CD1c-positive myeloid dendritic cell (primary cell): Measurements from ENCODE around the gene SARNP.
A peak's percentile ranks its signal among the peaks of the same experiment; 100 is the strongest.

Experiments
- DNase-seq: peaks from one replicate; pipeline ENCODE4 v3.0.0-alpha.2; 2016; ENCODE audit errors: extremely low spot score

The SARNP gene

DNA sequence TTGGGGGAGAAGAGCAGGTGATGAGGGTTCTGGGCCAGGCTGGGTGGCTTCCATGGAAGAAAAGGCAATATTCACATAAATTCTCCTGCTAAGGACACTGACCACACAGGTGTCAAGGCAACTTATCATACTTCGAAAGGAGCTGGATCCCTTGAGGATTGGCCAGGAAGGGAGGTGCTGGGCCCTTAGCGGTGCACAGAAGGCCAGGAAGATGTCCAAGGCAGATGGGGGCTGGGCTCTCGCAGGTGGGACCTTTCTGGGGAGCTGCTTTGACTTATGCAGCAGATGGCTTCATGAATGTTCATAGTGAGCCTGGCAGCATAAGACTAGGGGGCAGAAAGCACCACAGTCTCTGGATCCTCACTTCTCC is 92.6 kb downstream of the SARNP start:
- DNase-seq: no peak

DNA sequence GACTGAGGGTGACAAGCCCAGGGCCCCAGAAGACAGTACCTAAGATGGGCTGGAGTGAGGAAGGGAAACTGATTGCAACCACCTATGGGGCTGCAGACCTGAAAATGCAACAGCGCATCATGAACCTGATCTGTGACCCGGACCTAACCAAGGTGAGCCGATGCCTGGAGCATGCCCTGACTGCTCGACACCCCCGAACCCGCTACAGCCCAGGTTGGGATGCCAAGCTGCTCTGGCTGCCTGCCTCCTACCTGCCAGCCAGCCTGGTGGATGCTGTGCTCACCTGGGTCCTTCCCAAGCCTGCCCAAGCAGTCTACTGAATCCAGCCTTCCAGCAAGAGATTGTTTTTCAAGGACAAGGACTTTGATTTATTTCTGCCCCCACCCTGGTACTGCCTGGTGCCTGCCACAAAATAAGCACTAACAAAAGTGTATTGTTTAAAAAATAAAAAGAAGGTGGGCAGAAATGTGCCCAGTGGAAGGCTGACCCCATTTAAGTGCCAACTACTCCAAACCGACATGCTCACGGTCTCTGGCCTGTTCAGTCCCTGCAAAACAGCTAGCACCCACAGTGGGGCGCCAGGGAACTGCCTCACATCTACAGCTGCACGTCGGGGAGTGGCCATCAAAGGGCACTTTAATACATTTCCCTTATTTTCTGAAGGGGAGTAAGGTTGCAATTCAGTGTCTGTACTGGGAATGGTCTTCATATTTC is 93.1 kb downstream of the SARNP start:
- DNase-seq: peak; percentile 81

DNA sequence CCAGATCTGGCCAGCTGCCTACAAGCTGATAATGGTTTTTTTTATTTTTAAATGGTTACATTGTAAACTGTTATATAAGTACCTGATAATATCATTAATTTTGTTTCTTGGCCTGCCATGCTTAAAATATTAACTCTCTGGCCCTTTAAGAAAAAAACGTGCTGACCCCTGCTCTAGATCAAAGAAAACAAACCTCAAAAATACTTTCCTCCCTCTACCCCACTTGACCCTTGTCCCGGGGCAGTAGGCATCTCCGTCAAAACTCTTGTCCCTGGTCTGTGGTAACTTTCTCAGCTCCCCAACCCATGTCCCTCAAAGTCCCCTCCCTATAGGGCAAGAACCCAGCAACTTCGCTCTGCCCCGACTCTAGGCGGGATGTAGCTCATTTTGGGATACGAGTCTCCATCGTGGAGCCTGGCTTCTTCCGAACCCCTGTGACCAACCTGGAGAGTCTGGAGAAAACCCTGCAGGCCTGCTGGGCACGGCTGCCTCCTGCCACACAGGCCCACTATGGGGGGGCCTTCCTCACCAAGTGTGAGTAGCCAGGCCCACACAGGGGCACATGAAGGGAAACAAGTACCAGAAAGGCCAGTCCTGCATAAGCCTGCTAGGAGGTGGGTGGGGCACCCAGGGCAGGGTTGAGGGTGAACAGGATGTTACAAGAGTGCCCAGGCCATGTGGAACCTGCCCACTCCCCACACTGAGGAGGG is 93.9 kb downstream of the SARNP start:
- DNase-seq: no peak

DNA sequence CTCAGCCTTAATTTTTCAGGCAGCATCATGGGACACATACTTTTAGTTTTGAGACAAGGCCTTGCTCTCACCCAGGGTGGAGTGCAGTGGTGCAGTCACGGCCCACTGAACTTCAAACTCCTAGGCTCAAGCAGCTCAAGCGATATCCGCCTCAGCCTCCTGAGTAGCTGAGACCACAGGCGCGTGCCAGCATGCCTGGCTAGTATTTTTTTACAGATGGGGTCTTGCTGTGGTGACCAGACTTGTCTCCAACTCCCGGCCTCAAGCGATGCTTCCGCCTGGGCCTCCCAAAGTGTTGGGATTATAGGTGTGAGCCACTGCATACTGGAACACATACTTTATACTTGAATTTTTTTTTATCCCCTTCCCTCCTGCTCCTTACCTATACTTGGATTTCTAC is 94.6 kb downstream of the SARNP start:
- DNase-seq: no peak

DNA sequence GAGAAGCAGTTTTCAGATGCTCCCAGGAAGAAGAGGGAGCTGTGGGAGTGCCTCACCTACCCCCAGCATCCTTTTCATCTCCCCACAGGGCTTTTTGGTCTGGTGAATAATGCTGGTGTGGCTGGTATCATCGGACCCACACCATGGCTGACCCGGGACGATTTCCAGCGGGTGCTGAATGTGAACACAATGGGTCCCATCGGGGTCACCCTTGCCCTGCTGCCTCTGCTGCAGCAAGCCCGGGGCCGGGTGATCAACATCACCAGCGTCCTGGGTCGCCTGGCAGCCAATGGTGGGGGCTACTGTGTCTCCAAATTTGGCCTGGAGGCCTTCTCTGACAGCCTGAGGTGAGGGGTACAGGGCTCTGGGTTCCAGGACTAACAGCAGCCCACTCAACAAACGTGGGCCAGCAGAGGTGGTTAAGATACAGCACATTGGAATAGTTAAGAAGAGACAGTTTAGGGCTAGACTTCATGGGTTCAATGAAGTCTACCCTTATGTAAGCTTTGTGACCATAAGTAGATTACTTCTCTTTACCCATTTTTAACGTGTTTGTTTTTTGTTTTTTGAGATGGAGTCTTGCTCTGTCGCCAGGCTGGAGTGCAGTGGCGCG is 95.8 kb downstream of the SARNP start:
- DNase-seq: no peak

DNA sequence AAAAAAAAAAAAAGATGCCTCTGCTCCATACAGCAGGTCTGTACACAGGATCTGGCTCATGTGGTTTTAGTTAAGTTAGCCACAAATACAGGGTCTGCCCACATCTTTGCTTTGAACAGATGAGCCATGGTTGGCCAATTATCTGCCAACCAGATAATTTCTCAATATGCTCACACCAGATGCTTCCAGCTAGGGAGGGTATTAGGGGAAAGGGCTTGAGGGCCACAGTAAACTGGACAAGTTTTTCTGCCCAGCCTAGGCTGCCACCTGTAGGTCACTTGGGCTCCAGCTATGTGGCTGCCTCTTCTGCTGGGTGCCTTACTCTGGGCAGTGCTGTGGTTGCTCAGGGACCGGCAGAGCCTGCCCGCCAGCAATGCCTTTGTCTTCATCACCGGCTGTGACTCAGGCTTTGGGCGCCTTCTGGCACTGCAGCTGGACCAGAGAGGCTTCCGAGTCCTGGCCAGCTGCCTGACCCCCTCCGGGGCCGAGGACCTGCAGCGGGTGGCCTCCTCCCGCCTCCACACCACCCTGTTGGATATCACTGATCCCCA is 96.6 kb downstream of the SARNP start:
- DNase-seq: peak; percentile 77

DNA sequence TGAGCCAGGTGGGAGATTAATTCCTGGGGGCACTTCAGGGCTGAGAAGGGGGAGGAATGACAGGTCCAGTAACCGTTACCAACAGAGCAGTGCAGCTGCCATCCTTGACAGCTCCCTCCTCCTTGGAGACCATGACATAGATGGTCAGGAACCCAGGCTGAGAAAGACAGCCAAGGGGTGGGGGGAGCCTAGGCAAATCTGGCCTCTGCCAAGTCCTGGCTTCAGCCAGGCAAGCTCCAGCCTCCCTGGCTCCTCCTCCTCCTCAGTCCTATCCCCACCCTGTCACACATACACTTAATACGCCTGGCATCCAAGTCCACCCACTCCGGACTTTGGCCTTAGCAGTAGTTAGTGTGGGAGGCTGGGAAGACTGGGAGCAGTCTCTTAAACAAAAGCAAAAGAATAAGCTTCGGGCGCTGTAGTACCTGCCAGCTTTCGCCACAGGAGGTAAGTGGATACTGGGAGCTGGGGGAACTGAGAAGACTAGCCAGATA is 97.4 kb downstream of the SARNP start, which contains the start of gene RDH5:
TSS of gene RDH5 (plus strand) at position 323 of the 494 bp plus-strand sequence. CDS start 792 bp downstream, outside the sequence.
- DNase-seq: no peak

DNA sequence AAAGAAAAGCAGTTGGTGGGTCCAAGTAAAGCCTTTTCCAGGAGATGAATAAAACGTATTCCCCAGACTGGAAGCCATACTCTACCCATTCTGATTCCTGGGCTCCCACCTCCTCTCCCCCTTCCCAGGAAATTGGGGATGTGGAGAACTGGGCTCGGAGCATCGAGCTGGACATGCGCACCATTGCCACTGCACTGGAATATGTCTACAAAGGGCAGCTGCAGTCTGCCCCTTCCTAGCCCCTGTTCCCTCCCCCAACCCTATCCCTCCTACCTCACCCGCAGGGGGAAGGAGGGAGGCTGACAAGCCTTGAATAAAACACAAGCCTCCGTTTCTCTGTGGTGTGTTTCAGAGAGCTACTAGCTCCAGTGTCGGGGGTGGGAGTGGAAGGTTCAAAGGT is 98.2 kb downstream of the SARNP start:
- DNase-seq: no peak

DNA sequence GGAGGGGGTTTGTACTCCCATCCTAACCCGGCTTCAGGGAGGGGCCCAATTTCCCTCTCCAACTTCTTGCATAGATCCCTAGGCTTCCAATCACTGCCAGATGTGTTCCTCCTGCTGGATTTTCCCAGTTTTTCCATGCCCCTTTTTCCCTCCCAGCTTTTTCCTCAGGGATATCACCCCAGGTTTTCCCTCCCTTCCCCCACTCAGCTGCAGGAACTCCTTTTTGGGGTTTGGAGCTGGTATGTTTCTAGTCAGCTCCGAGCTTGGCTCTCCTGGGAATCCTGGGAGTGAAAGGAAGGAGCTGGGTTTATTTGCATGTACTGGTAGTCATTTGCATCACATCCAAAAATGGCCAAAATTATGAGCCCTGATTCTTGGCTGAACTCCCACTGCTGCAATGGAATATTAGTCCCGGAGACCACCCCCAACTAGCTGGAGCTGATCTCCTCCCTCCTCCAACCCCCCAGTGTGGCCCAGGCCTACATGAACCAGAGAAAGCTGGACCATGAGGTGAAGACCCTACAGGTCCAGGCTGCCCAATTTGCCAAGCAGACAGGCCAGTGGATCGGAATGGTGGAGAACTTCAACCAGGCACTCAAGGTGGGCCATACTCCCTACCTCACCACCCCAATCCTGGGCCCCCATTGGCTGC is 98.8 kb downstream of the SARNP start:
- no peak for DNase-seq

DNA sequence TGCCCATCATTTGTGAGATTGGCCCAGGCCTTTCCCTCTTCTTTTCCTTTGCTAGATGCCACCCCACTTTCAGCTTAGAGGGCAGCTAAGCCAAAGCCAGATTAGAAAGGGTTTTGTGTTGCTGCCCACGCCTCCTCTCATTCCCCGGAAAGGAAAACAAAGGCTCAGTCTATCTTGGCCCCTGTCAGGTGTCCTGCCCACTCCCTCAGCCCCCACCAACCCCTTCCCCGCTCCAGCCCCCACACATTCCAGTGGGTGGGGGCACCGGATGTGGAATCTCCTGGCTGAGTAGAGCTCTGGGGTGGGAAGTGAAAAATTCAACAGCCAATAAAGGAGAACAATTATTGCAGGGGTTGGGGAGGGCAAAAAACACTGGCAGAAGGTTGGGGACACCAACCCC is 99.5 kb downstream of the SARNP start:
- no peak for DNase-seq

DNA sequence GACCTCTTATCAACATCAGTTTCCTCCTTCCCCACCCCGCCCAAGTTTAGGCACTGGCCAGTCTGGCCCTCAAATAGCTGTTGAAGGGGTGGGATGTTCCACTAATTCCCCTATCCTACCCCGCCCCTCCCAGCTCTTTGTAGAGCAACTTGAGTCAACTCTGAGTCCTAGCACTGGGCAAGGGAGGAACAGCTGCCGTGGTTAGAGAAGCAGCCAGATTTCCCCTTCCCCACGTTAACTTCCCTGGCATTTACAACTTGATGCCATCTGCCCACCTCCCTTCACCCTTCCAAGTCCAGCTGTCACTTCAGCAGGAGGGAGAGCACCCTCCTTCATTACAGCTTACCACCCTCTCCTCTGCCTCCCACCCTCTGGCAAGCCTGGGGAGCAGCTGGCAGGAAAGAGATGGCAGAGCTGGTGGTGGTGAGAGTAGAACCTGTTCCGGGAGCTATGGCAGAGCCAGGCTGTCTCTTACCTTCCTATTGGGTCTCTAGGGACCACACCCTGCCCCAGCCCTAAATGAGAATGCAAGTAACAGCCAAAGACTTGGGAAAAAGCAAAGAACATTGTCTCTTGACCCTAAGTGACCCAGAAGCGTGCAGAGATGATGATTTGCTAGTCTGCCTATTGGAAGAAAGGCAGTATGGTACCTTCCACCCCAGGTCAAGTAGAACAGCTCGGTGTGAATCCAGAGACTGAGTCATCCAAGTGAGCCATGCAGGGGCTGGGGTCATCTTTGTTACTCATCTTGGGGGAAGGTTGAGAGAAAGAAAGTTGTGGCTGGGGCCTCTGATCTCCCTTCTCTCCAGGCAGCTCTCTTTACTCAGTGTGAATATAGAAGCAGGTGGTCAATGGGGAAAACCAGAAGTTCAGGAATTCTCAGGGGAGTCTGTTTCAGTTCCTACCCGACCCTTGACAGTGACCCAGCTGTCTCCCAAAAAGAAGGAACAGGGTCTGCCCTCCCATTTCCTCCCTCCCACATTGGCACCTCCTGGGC is 100.2 kb downstream of the SARNP start:
- DNase-seq: peak; percentile 61

DNA sequence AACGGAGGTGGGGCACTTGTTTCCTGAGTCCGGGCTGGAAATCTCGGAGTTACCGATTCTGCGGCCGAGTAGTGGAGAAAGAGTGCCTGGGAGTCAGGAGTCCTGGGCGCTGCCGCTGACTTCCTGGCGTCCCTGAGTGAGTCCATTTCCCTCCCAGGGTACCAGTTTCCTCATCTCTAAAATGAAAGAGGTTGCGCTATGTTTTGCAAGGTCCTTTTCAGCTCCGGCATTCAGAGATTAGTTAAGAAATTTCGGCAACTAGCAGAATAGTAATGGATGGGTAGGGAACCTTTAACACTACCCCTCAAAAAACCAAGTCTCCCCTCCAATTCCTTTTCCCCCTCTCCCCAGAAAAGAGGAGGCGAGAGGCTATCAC is 101.0 kb downstream of the SARNP start:
- DNase-seq: no peak

DNA sequence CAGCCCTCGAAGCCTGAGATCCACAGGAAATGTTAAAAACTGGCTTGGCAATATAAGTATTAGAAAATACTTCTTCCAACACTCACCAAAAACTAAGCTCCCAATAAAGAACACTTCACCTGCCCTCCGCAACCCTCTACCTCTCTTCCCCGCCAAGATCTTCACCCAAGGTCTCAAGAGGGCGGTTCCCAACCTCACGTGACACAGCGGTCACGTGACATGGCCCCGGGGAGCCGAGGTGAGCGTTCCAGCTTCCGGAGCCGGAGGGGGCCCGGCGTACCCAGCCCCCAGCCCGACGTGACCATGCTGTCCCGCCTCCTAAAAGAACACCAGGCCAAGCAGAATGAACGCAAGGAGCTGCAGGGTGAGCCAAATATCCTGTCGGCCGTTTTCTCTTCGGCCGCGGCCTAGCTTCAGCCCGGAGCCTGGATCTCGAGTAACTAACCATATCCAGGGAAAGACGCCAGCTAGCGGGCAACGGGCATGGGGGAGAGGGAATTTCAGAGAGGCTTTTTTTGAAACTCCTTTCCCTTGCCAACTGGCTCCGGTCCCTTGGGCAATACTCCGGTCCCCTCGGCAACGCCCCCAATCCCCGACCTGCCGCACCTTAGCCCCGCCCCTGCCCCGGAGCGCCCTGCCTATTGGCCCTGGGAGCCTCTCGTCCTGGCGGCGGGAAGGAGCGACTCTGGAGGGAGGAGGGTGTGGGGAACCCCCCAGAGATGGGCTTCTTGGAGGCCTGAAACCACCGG is 101.5 kb downstream of the SARNP start, which contains the start of gene BLOC1S1:
TSS of gene BLOC1S1 (plus strand) at position 214 of the 749 bp plus-strand sequence. CDS start at position 220, 6 bp downstream.
- peak; percentile 87 for DNase-seq

DNA sequence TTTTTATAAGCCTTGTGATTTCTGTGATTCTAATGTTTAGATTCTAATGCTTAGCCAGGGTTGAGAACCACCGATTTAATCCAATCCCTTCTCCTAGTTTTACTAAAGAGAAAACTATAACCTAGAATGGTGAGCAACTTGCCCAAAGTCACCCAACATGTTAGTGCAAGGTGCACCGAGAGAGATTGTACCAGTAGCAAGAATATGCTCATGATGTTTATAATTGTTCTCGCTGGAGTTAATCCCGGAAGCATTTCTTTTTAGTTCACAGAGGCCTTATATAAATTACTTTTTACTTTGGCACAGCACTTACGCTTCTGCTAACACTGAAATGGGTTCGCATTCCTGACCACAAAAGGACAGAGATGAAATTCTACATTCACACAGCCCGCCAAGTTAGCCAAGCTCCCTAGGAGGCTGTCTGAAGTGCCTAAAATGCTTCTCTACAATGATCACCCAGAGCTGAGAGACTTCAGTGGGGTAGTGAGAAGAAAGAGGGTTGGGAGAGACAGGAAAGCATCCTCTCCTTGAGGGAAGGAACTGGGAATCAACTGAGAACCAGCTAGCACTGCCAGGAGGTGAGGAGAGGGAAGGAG is 102.3 kb downstream of the SARNP start:
- DNase-seq: no peak

DNA sequence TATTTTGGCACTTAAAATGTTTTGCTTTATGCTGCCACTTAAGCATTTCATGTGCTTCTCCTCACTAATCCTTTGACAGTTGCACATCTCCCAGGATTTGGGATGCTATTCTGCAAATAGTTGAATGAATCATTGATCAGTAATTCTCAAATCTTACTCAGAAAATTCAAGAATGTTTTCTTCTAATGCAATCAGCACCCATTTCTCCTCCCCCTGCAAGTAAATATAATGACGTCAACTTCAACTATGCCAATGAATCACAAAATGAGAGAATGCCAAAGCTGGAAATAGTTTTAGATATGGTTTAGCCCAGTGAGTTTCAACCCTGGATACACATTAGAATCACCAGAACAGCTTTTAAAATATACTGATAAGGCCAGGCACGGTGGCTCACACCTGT is 103.8 kb downstream of the SARNP start:
- DNase-seq: no peak

DNA sequence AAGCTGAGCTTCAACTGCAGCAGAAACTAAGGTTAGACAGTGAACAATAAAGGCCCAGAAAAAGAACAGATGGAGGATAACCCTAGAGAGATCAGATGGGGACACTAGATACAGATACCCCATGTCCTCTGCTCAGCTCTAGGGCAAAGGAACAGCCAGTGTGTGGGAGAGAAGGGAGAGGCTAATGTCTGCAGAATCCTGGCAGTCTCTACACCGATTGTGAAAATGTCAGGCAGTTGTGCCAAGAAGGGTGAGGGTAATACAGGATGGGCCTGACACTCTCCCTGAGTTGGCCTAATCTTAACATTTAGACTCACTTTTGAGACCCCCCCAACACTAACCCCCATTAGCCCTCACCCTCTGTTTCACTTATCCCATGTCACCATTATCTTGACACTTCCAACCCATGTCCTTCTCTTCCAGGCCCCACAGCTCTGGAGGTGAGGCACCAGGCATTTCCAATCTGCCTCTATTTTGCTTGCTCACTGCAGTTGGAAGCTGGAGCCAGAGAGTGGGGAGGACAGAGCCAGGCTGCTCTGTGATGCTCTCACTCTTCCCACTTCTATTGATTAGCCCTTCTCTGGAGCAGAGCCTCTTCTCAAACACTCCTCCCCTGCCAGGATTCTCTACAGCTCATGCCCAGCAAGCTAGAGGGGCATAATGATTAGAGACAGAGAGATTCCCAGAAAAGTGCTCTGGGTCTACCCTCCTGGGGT is 104.7 kb downstream of the SARNP start:
- no peak for DNase-seq

DNA sequence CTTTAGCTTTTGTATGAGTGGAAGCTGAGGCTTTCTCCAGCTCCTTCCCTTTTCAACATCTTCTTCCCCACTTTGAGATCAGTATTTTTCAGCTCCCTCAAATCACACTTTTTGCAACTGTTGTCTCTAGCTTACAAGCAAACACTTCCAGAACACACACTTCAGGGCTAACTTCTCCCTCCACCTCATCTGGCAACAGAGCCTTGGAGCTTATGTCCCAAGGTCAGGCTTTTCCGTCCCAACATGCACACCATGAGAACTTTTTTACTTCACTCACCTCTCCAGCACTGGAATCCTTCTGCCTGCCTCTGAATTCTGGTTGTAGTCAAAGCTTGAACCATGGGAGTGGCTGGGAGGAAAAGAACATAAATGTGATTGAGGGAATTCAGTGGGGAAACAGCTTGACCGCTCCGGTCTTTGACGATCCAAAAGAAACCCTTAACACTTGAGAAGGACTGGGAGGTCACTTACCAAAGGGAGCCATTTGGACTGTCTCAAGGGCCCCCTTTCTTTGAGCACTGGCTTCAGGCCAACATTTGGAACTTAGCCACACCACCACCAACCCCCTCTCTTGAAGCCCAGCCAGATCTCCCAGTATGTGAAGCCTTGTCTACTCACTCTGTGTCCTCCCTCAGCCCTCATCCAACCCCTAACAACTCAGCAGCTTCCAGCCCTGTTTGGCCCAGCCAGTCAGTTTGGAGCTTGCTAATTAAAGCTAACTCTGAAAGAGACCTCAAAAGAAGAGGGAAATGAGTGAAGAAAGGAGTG is 105.6 kb downstream of the SARNP start:
- DNase-seq: no peak

DNA sequence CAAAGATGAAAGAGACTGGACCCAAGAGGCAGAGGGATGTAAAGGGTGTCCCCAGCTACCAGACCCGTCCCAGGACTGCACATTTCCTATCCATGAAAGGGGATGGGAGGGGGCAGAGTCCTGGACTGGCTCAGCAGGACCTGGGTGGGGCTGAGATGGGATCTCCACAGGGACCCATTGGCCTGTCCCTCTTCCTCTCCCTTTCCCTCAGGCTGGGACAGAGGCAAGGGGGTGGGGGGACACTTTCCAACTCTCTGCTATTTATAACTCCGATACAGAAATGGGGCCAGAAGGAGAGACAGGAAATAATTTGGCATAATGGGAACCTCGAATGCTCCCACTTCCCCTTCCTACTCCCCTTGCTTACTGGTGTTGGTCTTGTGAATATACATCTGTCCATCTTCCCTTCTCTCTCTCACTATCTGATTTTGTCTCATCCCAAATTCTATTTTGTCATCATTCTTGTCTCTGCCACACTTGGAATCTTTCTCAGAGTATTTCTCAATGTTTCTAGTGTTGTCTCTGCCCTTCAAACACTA is 108.8 kb downstream of the SARNP start:
- peak; percentile 45 for DNase-seq
